ENCODE measurements around the gene RAPGEF4.
A peak's percentile ranks its signal among the peaks of the same experiment; 100 is the strongest.

The RAPGEF4 gene

GRCh38 chr2:172710584-172711047, 25.0 kb upstream of the RAPGEF4 start (continued):
- TF ChIP-seq ZBTB49 (tag by site-specific recombination; IDR thresholded peaks at IDR 0.05; ENCODE audit: low read depth): no peak
- no peak for TF ChIP-seq YY1 (tag by site-specific recombination; IDR thresholded peaks at IDR 0.05)
- TF ChIP-seq ZNF571 (tag by site-specific recombination; IDR thresholded peaks at IDR 0.05): no peak
- TF ChIP-seq ZNF362 (tag by site-specific recombination; IDR thresholded peaks at IDR 0.05): no peak
- TF ChIP-seq ZNF629 (tag by site-specific recombination; IDR thresholded peaks at IDR 0.05): peak; percentile 94
- TF ChIP-seq KLF16 (tag by site-specific recombination; IDR thresholded peaks at IDR 0.05): no peak
- no peak for TF ChIP-seq ZNF354C (tag by site-specific recombination; IDR thresholded peaks at IDR 0.05; ENCODE audit: borderline replicate concordance, low read depth)
- TF ChIP-seq SCRT2 (tag by site-specific recombination; IDR thresholded peaks at IDR 0.05): peak; percentile 91
- TF ChIP-seq PRDM2 (tag by site-specific recombination; IDR thresholded peaks at IDR 0.05; ENCODE audit: borderline replicate concordance): no peak
- TF ChIP-seq ZNF121 (tag by site-specific recombination; IDR thresholded peaks at IDR 0.05): no peak
- no peak for TF ChIP-seq ZNF704 (tag by site-specific recombination; IDR thresholded peaks at IDR 0.05)
- TF ChIP-seq MZF1 (tag by site-specific recombination; IDR thresholded peaks at IDR 0.05; ENCODE audit: borderline replicate concordance): no peak
- TF ChIP-seq RBAK (tag by site-specific recombination; IDR thresholded peaks at IDR 0.05): no peak
- no peak for TF ChIP-seq ZNF112 (tag by site-specific recombination; IDR thresholded peaks at IDR 0.05)
- no peak for TF ChIP-seq ZNF19 (tag by site-specific recombination; IDR thresholded peaks at IDR 0.05; ENCODE audit: low read depth)
- 0 out of 2 replicates have a peak, but pooled peaks have one; percentile 7 for TF ChIP-seq GLIS1 (tag by site-specific recombination; IDR thresholded peaks at IDR 0.05)
- no peak for TF ChIP-seq SALL2 (tag by site-specific recombination; IDR thresholded peaks at IDR 0.05; ENCODE audit: borderline replicate concordance)
- TF ChIP-seq GLI2 (tag by site-specific recombination; IDR thresholded peaks at IDR 0.05; ENCODE audit: borderline replicate concordance, low read depth): no peak; the same call in 1 of the 2 replicates
- peak; percentile 62; the same call in 1 of the 2 replicates for TF ChIP-seq ZNF692 (tag by site-specific recombination; IDR thresholded peaks at IDR 0.05)
- TF ChIP-seq ZNF248 (tag by site-specific recombination; IDR thresholded peaks at IDR 0.05): no peak
- peak; percentile 38; the same call in 1 of the 2 replicates for TF ChIP-seq ZXDB (tag by site-specific recombination; IDR thresholded peaks at IDR 0.05)
- TF ChIP-seq PRDM6 (tag by site-specific recombination; IDR thresholded peaks at IDR 0.05): peak; percentile 87
